ES-I3 (cell line): ENCODE measurements around the gene PGM3.
A peak's percentile ranks its signal among the peaks of the same experiment; 100 is the strongest.
"Not testable (repeated sequence)": the region's sequence is repeated elsewhere in the genome, so short reads cannot be mapped to it uniquely, and the experiment has no call there.

Experiments
- H3K36me3 ChIP-seq: 2 replicates; pipeline ENCODE4 v1.6.1; 2013; ENCODE audit warnings: mild to moderate bottlenecking, low read length, control low read depth, moderate library complexity; ENCODE audit not compliant: insufficient read depth
- H3K4me1 ChIP-seq: 2 replicates; pipeline ENCODE4 v1.6.1; 2013; ENCODE audit warnings: mild to moderate bottlenecking, control low read depth, low read length; ENCODE audit not compliant: insufficient read depth
- H3K9ac ChIP-seq: 2 replicates; pipeline ENCODE4 v1.6.1; 2013; ENCODE audit warnings: low read depth, mild to moderate bottlenecking, low read length, moderate library complexity
- H3K9me3 ChIP-seq: 2 replicates; pipeline ENCODE4 v1.6.1; 2013; ENCODE audit warnings: mild to moderate bottlenecking, low read length, moderate library complexity; ENCODE audit not compliant: control insufficient read depth, insufficient read depth

PGM3 gene

GRCh38 chr6:83193747-83194566, 892 bp upstream of the PGM3 start:
- Histone ChIP-seq H3K9ac (peak overlapping the region; percentile 74), H3K36me3 (no peaks in the 10 kb centered on the region; the same call in none of the 2 replicates), H3K4me1 (no peaks in the 10 kb centered on the region), H3K9me3 (no peaks in the 10 kb centered on the region)

- Histone ChIP-seq H3K36me3 (peaks cover 2% of the 10 kb centered on the region), H3K9ac (peak overlapping the region; percentile 74), H3K4me1 (no peaks in the 10 kb centered on the region), H3K9me3 (no peaks in the 10 kb centered on the region)
Measured at GRCh38 chr6:83192456-83192855, 609 bp downstream of the PGM3 start.

- H3K9me3 ChIP-seq, H3K4me1 ChIP-seq, H3K36me3 ChIP-seq: not testable (repeated sequence)
- H3K9ac ChIP-seq = peak overlapping the region; percentile 74; the same call in 1 of the 2 replicates
Measured at GRCh38 chr6:83191974-83192373, 1.1 kb downstream of the PGM3 start.

GRCh38 chr6:83190626-83191025, 2.4 kb downstream of the PGM3 start:
- H3K9me3 ChIP-seq = no peaks in the 10 kb centered on the region
- H3K36me3 ChIP-seq = peaks cover 7% of the 10 kb centered on the region; the same call in 1 of the 2 replicates
- H3K9ac ChIP-seq = no peak overlapping the region
- H3K4me1 ChIP-seq = no peaks in the 10 kb centered on the region

- no peaks in the 10 kb centered on the region for H3K9me3 ChIP-seq
- H3K4me1 ChIP-seq = no peaks in the 10 kb centered on the region
- peaks cover 11% of the 10 kb centered on the region for H3K36me3 ChIP-seq
- H3K9ac ChIP-seq = no peak overlapping the region
Measured at GRCh38 chr6:83188501-83188900, 4.6 kb downstream of the PGM3 start.

GRCh38 chr6:83185096-83185495, 8.0 kb downstream of the PGM3 start:
- Histone ChIP-seq H3K36me3 (peaks cover 30% of the 10 kb centered on the region), H3K9me3 (no peaks in the 10 kb centered on the region), H3K9ac (no peak overlapping the region), H3K4me1 (0 out of 2 replicates have a peak, but pooled peaks cover 3% of the 10 kb centered on the region)

GRCh38 chr6:83183082-83183828, 9.8 kb downstream of the PGM3 start:
- Histone ChIP-seq H3K9me3 (no peaks in the 10 kb centered on the region), H3K36me3 (peaks cover 29% of the 10 kb centered on the region), H3K4me1 (0 out of 2 replicates have a peak, but pooled peaks cover 3% of the 10 kb centered on the region), H3K9ac (no peak overlapping the region)

GRCh38 chr6:83182114-83182513, 11.0 kb downstream of the PGM3 start:
- Histone ChIP-seq H3K9me3 (no peaks in the 10 kb centered on the region), H3K9ac (no peak overlapping the region), H3K36me3 (peaks cover 28% of the 10 kb centered on the region), H3K4me1 (0 out of 2 replicates have a peak, but pooled peaks cover 3% of the 10 kb centered on the region)

GRCh38 chr6:83180426-83180950, 12.6 kb downstream of the PGM3 start:
- no peaks in the 10 kb centered on the region for H3K9me3 ChIP-seq
- peaks cover 31% of the 10 kb centered on the region for H3K36me3 ChIP-seq

GRCh38 chr6:83176246-83176645, 16.8 kb downstream of the PGM3 start:
- H3K36me3 ChIP-seq = peaks cover 32% of the 10 kb centered on the region
- no peaks in the 10 kb centered on the region for H3K9me3 ChIP-seq
- no peak overlapping the region for H3K9ac ChIP-seq
- 0 out of 2 replicates have a peak, but pooled peaks cover under 1% of the 10 kb centered on the region for H3K4me1 ChIP-seq

More at GRCh38 chr6:83180426-83180950, 12.6 kb downstream of the PGM3 start:
- H3K4me1 ChIP-seq = 0 out of 2 replicates have a peak, but pooled peaks cover 3% of the 10 kb centered on the region
- H3K9ac ChIP-seq = no peak overlapping the region

GRCh38 chr6:83169511-83169910, 23.6 kb downstream of the PGM3 start:
- no peaks in the 10 kb centered on the region for H3K9me3 ChIP-seq
- peaks cover 38% of the 10 kb centered on the region for H3K36me3 ChIP-seq
- H3K9ac ChIP-seq = no peak overlapping the region
- no peaks in the 10 kb centered on the region for H3K4me1 ChIP-seq

GRCh38 chr6:83169106-83169505, 24.0 kb downstream of the PGM3 start:
- H3K9me3 ChIP-seq = no peaks in the 10 kb centered on the region
- H3K9ac ChIP-seq = no peak overlapping the region
- H3K36me3 ChIP-seq = peaks cover 36% of the 10 kb centered on the region
- H3K4me1 ChIP-seq = no peaks in the 10 kb centered on the region

- peaks cover 35% of the 10 kb centered on the region for H3K36me3 ChIP-seq
- H3K9me3 ChIP-seq = no peaks in the 10 kb centered on the region
- H3K4me1 ChIP-seq = no peaks in the 10 kb centered on the region
- H3K9ac ChIP-seq = no peak overlapping the region
Measured at GRCh38 chr6:83168556-83168955, 24.5 kb downstream of the PGM3 start.

GRCh38 chr6:83167726-83168278, 25.3 kb downstream of the PGM3 start:
- H3K4me1 ChIP-seq = no peaks in the 10 kb centered on the region
- H3K9me3 ChIP-seq = no peaks in the 10 kb centered on the region
- H3K36me3 ChIP-seq = peaks cover 33% of the 10 kb centered on the region
- no peak overlapping the region for H3K9ac ChIP-seq
